ENCODE data around the gene HNF1B. TPM values are rescaled to one million over a fixed set of nuclear protein-coding genes. Genes with fewer than 3 reads are reported as not detected.

Gene HNF1B
- total RNA-seq, 1 donor from 2014 or later = 0.13 TPM

GRCh38 chr17:37671824-37672547, 72.9 kb downstream of the HNF1B start:
- no peaks in the 10 kb centered on the region for H3K36me3 Mint-ChIP-seq (ENCODE audit: low read depth, unreplicated experiment)
- no peak overlapping the region for H3K27ac Mint-ChIP-seq (ENCODE audit: unreplicated experiment)
- no peak for TF ChIP-seq CTCF (IDR thresholded peaks at IDR 0.05; ENCODE audit: unreplicated experiment)
- no peaks in the 10 kb centered on the region for H3K9me3 Mint-ChIP-seq (ENCODE audit: unreplicated experiment)
- no peak overlapping the region for H3K4me3 Mint-ChIP-seq (ENCODE audit: unreplicated experiment)
- DNase-seq (ENCODE audit: low spot score) = no peak
- H3K27me3 Mint-ChIP-seq (ENCODE audit: unreplicated experiment) = no peaks in the 10 kb centered on the region
- H3K4me1 Mint-ChIP-seq (ENCODE audit: unreplicated experiment) = no peaks in the 10 kb centered on the region

DNA sequence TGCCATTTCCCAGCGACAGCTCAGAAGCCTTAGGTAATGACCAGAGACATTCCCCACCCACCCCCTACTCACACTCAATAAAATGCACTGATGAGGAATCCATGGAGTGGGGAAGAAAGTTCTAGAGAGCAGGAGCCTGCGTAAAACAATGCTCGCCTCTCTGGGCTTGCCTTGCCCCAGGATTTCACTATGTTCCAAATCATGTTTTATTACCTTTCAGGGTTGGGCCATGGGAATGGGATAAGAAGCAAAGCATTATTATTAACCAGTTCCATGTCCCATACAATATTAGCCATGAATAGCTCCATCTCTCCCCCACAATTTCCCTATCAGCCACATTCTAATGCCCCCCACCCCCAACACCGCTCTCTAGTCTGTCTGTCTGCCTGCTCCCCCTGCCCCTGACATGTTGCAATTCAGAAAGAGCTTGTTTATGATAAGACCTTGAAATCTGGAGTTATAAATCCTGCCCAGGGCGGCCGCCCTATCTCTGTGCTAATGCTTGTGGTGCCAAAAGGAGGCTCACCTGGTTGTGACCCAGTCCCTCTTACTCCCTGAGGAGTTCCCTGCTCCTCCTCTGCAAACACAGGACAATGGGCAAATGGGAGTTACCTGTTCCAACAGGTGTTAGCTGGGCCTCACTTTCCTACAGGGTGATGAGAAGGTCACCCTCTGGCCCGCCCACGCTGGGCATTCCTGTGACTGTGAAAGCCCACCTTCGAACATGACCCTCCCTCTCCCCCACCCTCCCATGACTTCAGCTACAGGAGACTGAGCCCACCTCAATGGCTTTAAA, 73.6 kb downstream of the HNF1B start:
- DNase-seq (ENCODE audit: low spot score) = no peak
- no peak for TF ChIP-seq CTCF (IDR thresholded peaks at IDR 0.05; ENCODE audit: unreplicated experiment)
- Mint-ChIP-seq H3K27me3 (ENCODE audit: unreplicated experiment) (no peaks in the 10 kb centered on the region), H3K36me3 (ENCODE audit: low read depth, unreplicated experiment) (no peaks in the 10 kb centered on the region), H3K4me3 (ENCODE audit: unreplicated experiment) (no peak overlapping the region), H3K27ac (ENCODE audit: unreplicated experiment) (no peak overlapping the region), H3K4me1 (ENCODE audit: unreplicated experiment) (no peaks in the 10 kb centered on the region), H3K9me3 (ENCODE audit: unreplicated experiment) (no peaks in the 10 kb centered on the region)

DNA sequence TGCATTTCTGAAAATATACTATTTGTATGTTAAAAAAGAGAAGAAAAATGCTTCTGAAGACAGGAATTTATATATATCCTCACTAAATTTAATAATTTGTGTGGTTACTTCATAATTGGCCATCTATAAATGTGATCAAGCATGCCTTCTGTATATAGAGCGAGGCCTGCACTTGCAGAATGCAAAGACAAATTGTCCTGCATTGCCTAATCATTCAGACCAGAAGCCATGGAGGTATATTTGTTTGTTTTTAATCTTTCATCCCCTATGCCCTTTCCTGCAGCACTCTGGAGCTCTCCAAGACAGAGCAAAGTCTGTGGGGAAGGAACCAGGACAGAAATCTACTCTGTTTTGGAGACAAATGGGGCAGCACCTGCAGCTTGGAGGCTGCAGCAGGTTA, 77.8 kb downstream of the HNF1B start:
- no peak for DNase-seq (ENCODE audit: low spot score)
- Mint-ChIP-seq H3K36me3 (ENCODE audit: low read depth, unreplicated experiment) (no peaks in the 10 kb centered on the region), H3K27ac (ENCODE audit: unreplicated experiment) (no peak overlapping the region), H3K9me3 (ENCODE audit: unreplicated experiment) (no peaks in the 10 kb centered on the region), H3K4me3 (ENCODE audit: unreplicated experiment) (no peak overlapping the region), H3K27me3 (ENCODE audit: unreplicated experiment) (no peaks in the 10 kb centered on the region), H3K4me1 (ENCODE audit: unreplicated experiment) (no peaks in the 10 kb centered on the region)
- TF ChIP-seq CTCF (IDR thresholded peaks at IDR 0.05; ENCODE audit: unreplicated experiment) = no peak

DNA sequence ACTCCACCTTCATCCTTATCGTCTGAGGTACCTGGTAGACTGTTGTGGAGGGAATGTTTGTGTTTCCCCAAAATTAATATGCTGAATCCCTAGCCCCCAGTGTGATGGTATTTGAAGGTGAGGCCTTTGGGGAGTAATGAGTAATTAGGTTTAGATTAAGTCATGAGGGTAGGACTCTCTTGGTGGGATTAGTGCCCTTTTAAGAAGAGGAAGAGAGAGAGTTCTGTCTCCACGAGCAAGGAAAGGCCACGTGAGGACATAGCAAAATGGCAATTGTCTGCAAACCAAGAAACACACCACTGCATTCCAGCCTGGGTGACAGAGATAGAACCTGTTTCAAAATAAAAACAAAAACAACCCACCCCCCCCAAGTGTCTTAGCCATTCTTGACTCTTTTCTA, 80.6 kb downstream of the HNF1B start:
- Mint-ChIP-seq H3K27ac (ENCODE audit: unreplicated experiment) (no peak overlapping the region), H3K4me3 (ENCODE audit: unreplicated experiment) (no peak overlapping the region), H3K4me1 (ENCODE audit: unreplicated experiment) (no peaks in the 10 kb centered on the region), H3K36me3 (ENCODE audit: low read depth, unreplicated experiment) (no peaks in the 10 kb centered on the region), H3K9me3 (ENCODE audit: unreplicated experiment) (no peaks in the 10 kb centered on the region), H3K27me3 (ENCODE audit: unreplicated experiment) (no peaks in the 10 kb centered on the region)
- TF ChIP-seq CTCF (IDR thresholded peaks at IDR 0.05; ENCODE audit: unreplicated experiment) = no peak
- DNase-seq (ENCODE audit: low spot score) = no peak

GRCh38 chr17:37662353-37662752, 82.5 kb downstream of the HNF1B start:
- no peak overlapping the region for H3K27ac Mint-ChIP-seq (ENCODE audit: unreplicated experiment)
- no peak for TF ChIP-seq CTCF (IDR thresholded peaks at IDR 0.05; ENCODE audit: unreplicated experiment)
- no peaks in the 10 kb centered on the region for H3K27me3 Mint-ChIP-seq (ENCODE audit: unreplicated experiment)
- no peak for DNase-seq (ENCODE audit: low spot score)
- H3K4me3 Mint-ChIP-seq (ENCODE audit: unreplicated experiment) = no peak overlapping the region
- H3K9me3 Mint-ChIP-seq (ENCODE audit: unreplicated experiment) = no peaks in the 10 kb centered on the region
- no peaks in the 10 kb centered on the region for H3K36me3 Mint-ChIP-seq (ENCODE audit: low read depth, unreplicated experiment)
- H3K4me1 Mint-ChIP-seq (ENCODE audit: unreplicated experiment) = no peaks in the 10 kb centered on the region

All from endothelial cell (in vitro differentiated cells).